A673 (cell line): ENCODE data around the gene CRLF1.

Experiments used
- EZH2 ChIP-seq: fragments of 200-600 bp; sonication (generic); IDR thresholded peaks from 2 replicates; pipeline ENCODE4 v1.6.1; 2017; ENCODE audit warnings: borderline replicate concordance, low read depth, mild to moderate bottlenecking, mixed read lengths, antibody characterized with exemption, low read length; ENCODE audit not compliant: poor library complexity, severe bottlenecking
- TF ChIP-seq, protein P1 (sequence below): fragments of 300-800, 200-600 bp; sonication (generic); conservative IDR thresholded peaks from 2 replicates; pipeline ENCODE4 v1.5.1; 2017; ENCODE audit warnings: low read depth, mild to moderate bottlenecking, antibody characterized with exemption, low read length, moderate library complexity, mixed read lengths

- TF ChIP-seq, protein P1, sequence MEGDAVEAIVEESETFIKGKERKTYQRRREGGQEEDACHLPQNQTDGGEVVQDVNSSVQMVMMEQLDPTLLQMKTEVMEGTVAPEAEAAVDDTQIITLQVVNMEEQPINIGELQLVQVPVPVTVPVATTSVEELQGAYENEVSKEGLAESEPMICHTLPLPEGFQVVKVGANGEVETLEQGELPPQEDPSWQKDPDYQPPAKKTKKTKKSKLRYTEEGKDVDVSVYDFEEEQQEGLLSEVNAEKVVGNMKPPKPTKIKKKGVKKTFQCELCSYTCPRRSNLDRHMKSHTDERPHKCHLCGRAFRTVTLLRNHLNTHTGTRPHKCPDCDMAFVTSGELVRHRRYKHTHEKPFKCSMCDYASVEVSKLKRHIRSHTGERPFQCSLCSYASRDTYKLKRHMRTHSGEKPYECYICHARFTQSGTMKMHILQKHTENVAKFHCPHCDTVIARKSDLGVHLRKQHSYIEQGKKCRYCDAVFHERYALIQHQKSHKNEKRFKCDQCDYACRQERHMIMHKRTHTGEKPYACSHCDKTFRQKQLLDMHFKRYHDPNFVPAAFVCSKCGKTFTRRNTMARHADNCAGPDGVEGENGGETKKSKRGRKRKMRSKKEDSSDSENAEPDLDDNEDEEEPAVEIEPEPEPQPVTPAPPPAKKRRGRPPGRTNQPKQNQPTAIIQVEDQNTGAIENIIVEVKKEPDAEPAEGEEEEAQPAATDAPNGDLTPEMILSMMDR = no peak
- no peak for TF ChIP-seq EZH2
Observed at GRCh38 chr19:18653853-18654252, 47.3 kb upstream of the CRLF1 start.
